HEK293 (cell line): ENCODE measurements around the gene IGFBP2.

Experiments
- FEZF1 ChIP-seq: fragments of 450-650 bp; formaldehyde crosslinking; IDR thresholded peaks from 2 replicates; pipeline ENCODE4 v1.5.1; 2016; ENCODE audit warnings: missing biosample characterization, missing genetic modification characterization
- HOXD13 ChIP-seq: sonication (generic); formaldehyde crosslinking; IDR thresholded peaks from 2 replicates; pipeline ENCODE4 v1.8.0; 2022; ENCODE audit warnings: missing genetic modification reagents, borderline replicate concordance
- KLF9 ChIP-seq: fragments of 450-650 bp; formaldehyde crosslinking; IDR thresholded peaks from 2 replicates; pipeline ENCODE4 v1.5.1; 2016; ENCODE audit warnings: missing biosample characterization, missing genetic modification characterization, low read depth
- MZF1 ChIP-seq: fragments of 450-650 bp; formaldehyde crosslinking; IDR thresholded peaks from 2 replicates; pipeline ENCODE4 v1.5.1; 2017; ENCODE audit warnings: missing biosample characterization, missing genetic modification characterization, borderline replicate concordance
- OVOL3 ChIP-seq: fragments of 450-650 bp; formaldehyde crosslinking; IDR thresholded peaks from 2 replicates; pipeline ENCODE4 v1.5.1; 2016; ENCODE audit warnings: missing biosample characterization, missing genetic modification characterization
- PRDM10 ChIP-seq: fragments of 450-650 bp; formaldehyde crosslinking; IDR thresholded peaks from 2 replicates; pipeline ENCODE4 v1.5.1; 2016; ENCODE audit warnings: missing biosample characterization, missing genetic modification characterization
- PRDM2 ChIP-seq: fragments of 450-650 bp; formaldehyde crosslinking; IDR thresholded peaks from 2 replicates; pipeline ENCODE4 v1.5.1; 2016; ENCODE audit warnings: missing biosample characterization, missing genetic modification characterization, borderline replicate concordance
- PRDM4 ChIP-seq: fragments of 450-650 bp; formaldehyde crosslinking; IDR thresholded peaks from 2 replicates; pipeline ENCODE4 v1.5.1; 2017; ENCODE audit warnings: missing biosample characterization, missing genetic modification characterization
- PRDM6 ChIP-seq: fragments of 450-650 bp; formaldehyde crosslinking; IDR thresholded peaks from 2 replicates; pipeline ENCODE4 v1.5.1; 2017; ENCODE audit warnings: missing biosample characterization, missing genetic modification characterization
- SP3 ChIP-seq: fragments of 450-650 bp; formaldehyde crosslinking; IDR thresholded peaks from 2 replicates; pipeline ENCODE4 v1.5.1; 2016; ENCODE audit warnings: missing biosample characterization, missing genetic modification characterization
- ZBTB17 ChIP-seq: fragments of 450-650 bp; formaldehyde crosslinking; IDR thresholded peaks from 2 replicates; pipeline ENCODE4 v1.5.1; 2016; ENCODE audit warnings: missing biosample characterization, missing genetic modification characterization
- ZBTB20 ChIP-seq: fragments of 450-650 bp; formaldehyde crosslinking; IDR thresholded peaks from 2 replicates; pipeline ENCODE4 v1.5.1; 2016; ENCODE audit warnings: missing biosample characterization, missing genetic modification characterization
- ZBTB48 ChIP-seq: fragments of 450-650 bp; formaldehyde crosslinking; IDR thresholded peaks from 2 replicates; pipeline ENCODE4 v1.5.1; 2016; ENCODE audit warnings: missing biosample characterization, missing genetic modification characterization
- ZNF133 ChIP-seq: fragments of 450-650 bp; formaldehyde crosslinking; IDR thresholded peaks from 2 replicates; pipeline ENCODE4 v1.5.1; 2016; ENCODE audit warnings: missing biosample characterization, missing genetic modification characterization
- ZNF311 ChIP-seq: fragments of 450-650 bp; formaldehyde crosslinking; IDR thresholded peaks from 2 replicates; pipeline ENCODE4 v1.5.1; 2017; ENCODE audit warnings: missing biosample characterization, missing genetic modification characterization, borderline replicate concordance
- ZNF398 ChIP-seq: fragments of 450-650 bp; formaldehyde crosslinking; IDR thresholded peaks from 2 replicates; pipeline ENCODE4 v1.5.1; 2017; ENCODE audit warnings: missing biosample characterization, missing genetic modification characterization
- ZNF404 ChIP-seq: fragments of 450-650 bp; formaldehyde crosslinking; IDR thresholded peaks from 2 replicates; pipeline ENCODE4 v1.5.1; 2017; ENCODE audit warnings: missing biosample characterization, missing genetic modification characterization
- ZNF555 ChIP-seq: fragments of 450-650 bp; formaldehyde crosslinking; conservative IDR thresholded peaks from 2 replicates; pipeline ENCODE4 v1.5.1; 2017; ENCODE audit warnings: missing biosample characterization, mild to moderate bottlenecking, missing genetic modification characterization, inconsistent platforms
- ZNF623 ChIP-seq: fragments of 450-650 bp; formaldehyde crosslinking; IDR thresholded peaks from 2 replicates; pipeline ENCODE4 v1.5.1; 2016; ENCODE audit warnings: missing biosample characterization, missing genetic modification characterization
- ZNF626 ChIP-seq: fragments of 450-650 bp; sonication (Bioruptor Pico); formaldehyde crosslinking; IDR thresholded peaks from 2 replicates; pipeline ENCODE4 v1.5.1; 2018; ENCODE audit warnings: missing biosample characterization, missing genetic modification characterization, inconsistent platforms
- ZNF654 ChIP-seq: fragments of 450-650 bp; formaldehyde crosslinking; IDR thresholded peaks from 2 replicates; pipeline ENCODE4 v1.5.1; 2016; ENCODE audit warnings: low read depth, missing biosample characterization, missing genetic modification characterization
- ZNF658 ChIP-seq: fragments of 450-650 bp; formaldehyde crosslinking; IDR thresholded peaks from 2 replicates; pipeline ENCODE4; 2016; ENCODE audit warnings: missing biosample characterization, missing genetic modification characterization
- ZNF660 ChIP-seq: fragments of 450-650 bp; IDR thresholded peaks from 2 replicates; pipeline ENCODE4 v1.5.1; 2018; ENCODE audit warnings: missing biosample characterization, mild to moderate bottlenecking, missing genetic modification characterization
- ZNF677 ChIP-seq: fragments of 450-650 bp; IDR thresholded peaks from 2 replicates; pipeline ENCODE4 v1.5.0; 2018; ENCODE audit warnings: missing biosample characterization, mild to moderate bottlenecking, missing genetic modification characterization, moderate library complexity
- ZNF837 ChIP-seq: fragments of 450-650 bp; formaldehyde crosslinking; IDR thresholded peaks from 2 replicates; pipeline ENCODE4 v1.5.1; 2016; ENCODE audit warnings: missing biosample characterization, missing genetic modification characterization

Gene IGFBP2

GRCh38 chr2:216632952-216633615, at the start of gene IGFBP2 (continued):
- TF ChIP-seq KLF9 (tag by site-specific recombination) = peak; percentile 57; the same call in 1 of the 2 replicates
- TF ChIP-seq PRDM2 (tag by site-specific recombination) = no peak
- TF ChIP-seq ZNF660 (tag by site-specific recombination) = no peak
- peak; percentile 88 for TF ChIP-seq PRDM10 (tag by site-specific recombination)
- TF ChIP-seq PRDM6 (tag by site-specific recombination) = no peak
- no peak for TF ChIP-seq ZNF654 (tag by site-specific recombination)
- TF ChIP-seq PRDM4 = no peak
- no peak for TF ChIP-seq ZNF626
- no peak for TF ChIP-seq ZNF555
- no peak for TF ChIP-seq ZBTB48 (tag by site-specific recombination)
- no peak for TF ChIP-seq ZNF658 (tag by site-specific recombination)
- TF ChIP-seq FEZF1 (tag by site-specific recombination) = no peak
- peak; percentile 82 for TF ChIP-seq ZBTB20
- no peak for TF ChIP-seq ZNF677 (tag by site-specific recombination)
- no peak for TF ChIP-seq ZNF311 (tag by site-specific recombination)
- no peak for TF ChIP-seq ZNF837 (tag by site-specific recombination)
- no peak for TF ChIP-seq MZF1 (tag by site-specific recombination)
- TF ChIP-seq ZBTB17 (tag by site-specific recombination) = peak; percentile 17; the same call in 1 of the 2 replicates
- no peak for TF ChIP-seq HOXD13
- TF ChIP-seq ZNF133 (tag by site-specific recombination) = no peak
- TF ChIP-seq ZNF398 (tag by site-specific recombination) = peak; percentile 57; the same call in 1 of the 2 replicates
- no peak for TF ChIP-seq ZNF623
- TF ChIP-seq OVOL3 (tag by site-specific recombination) = no peak
- TF ChIP-seq SP3 = peak; percentile 60
- no peak for TF ChIP-seq ZNF404
